Muscle layer of colon (tissue), 2 donors: ENCODE results near the gene CTDP1.

Experiments
- H3K27ac ChIP-seq: one replicate; pipeline ENCODE4 v1.7.0; 2013; ENCODE audit warnings: low read depth, mild to moderate bottlenecking, low read length, moderate library complexity
- H3K27me3 ChIP-seq, 2 donors: one replicate each; pipeline ENCODE4 v1.7.0; 2013; ENCODE audit warnings: low read length in 2 of 2, mild to moderate bottlenecking in 2 of 2; ENCODE audit not compliant: insufficient read depth in 2 of 2, control insufficient read depth in 1 of 2
- H3K36me3 ChIP-seq: one replicate; pipeline ENCODE4 v1.7.0; 2013; ENCODE audit warnings: mild to moderate bottlenecking, low read length; ENCODE audit not compliant: insufficient read depth
- H3K4me1 ChIP-seq: one replicate; pipeline ENCODE4 v1.7.0; 2013; ENCODE audit warnings: mild to moderate bottlenecking, low read length; ENCODE audit not compliant: insufficient read depth
- H3K4me3 ChIP-seq, 2 donors: one replicate each; pipeline ENCODE4 v1.7.0; 2013; ENCODE audit warnings: low read length in 2 of 2, low read depth in 1 of 2, mild to moderate bottlenecking in 1 of 2, moderate library complexity in 1 of 2
- H3K9ac ChIP-seq: one replicate; pipeline ENCODE4 v1.7.0; 2013; ENCODE audit warnings: low read length
- H3K9me3 ChIP-seq: one replicate; pipeline ENCODE4 v1.7.0; 2013; ENCODE audit warnings: mild to moderate bottlenecking, low read length
- donor health status: abdominal sarcoma.
- donor health status: Adenocarcinoma of cecum.

Gene CTDP1

GRCh38 chr18:79695269-79695668 is 15.7 kb downstream of the CTDP1 start:
- Histone ChIP-seq H3K9ac (no peak overlapping the region), H3K27ac (no peak overlapping the region), H3K27me3 (no peaks in the 10 kb centered on the region), H3K9me3 (no peaks in the 10 kb centered on the region), H3K4me1 (no peaks in the 10 kb centered on the region), H3K36me3 (peaks cover 38% of the 10 kb centered on the region), H3K4me3 (no peak overlapping the region)

- H3K4me1 ChIP-seq = no peaks in the 10 kb centered on the region
- no peaks in the 10 kb centered on the region for H3K27me3 ChIP-seq
- no peak overlapping the region for H3K9ac ChIP-seq
- no peak overlapping the region for H3K27ac ChIP-seq
- H3K4me3 ChIP-seq = no peak overlapping the region
- H3K36me3 ChIP-seq = peaks cover 42% of the 10 kb centered on the region
- H3K9me3 ChIP-seq = no peaks in the 10 kb centered on the region
These were observed 16.6 kb downstream of the CTDP1 start for GRCh38 chr18:79695856-79696850.

- H3K9ac ChIP-seq = no peak overlapping the region
- H3K27me3 ChIP-seq = no peaks in the 10 kb centered on the region
- H3K27ac ChIP-seq = no peak overlapping the region
- no peaks in the 10 kb centered on the region for H3K4me1 ChIP-seq
- no peak overlapping the region for H3K4me3 ChIP-seq
- no peaks in the 10 kb centered on the region for H3K9me3 ChIP-seq
- H3K36me3 ChIP-seq = peaks cover 42% of the 10 kb centered on the region
These were observed 17.6 kb downstream of the CTDP1 start for GRCh38 chr18:79697178-79697577.

- Histone ChIP-seq H3K9ac (no peak overlapping the region), H3K36me3 (peaks cover 42% of the 10 kb centered on the region), H3K4me3 (no peak overlapping the region), H3K9me3 (no peaks in the 10 kb centered on the region), H3K4me1 (no peaks in the 10 kb centered on the region), H3K27ac (no peak overlapping the region), H3K27me3 (no peaks in the 10 kb centered on the region)
These were observed 18.4 kb downstream of the CTDP1 start for GRCh38 chr18:79697976-79698375.

GRCh38 chr18:79698668-79699335 is 19.2 kb downstream of the CTDP1 start:
- H3K9ac ChIP-seq = no peak overlapping the region
- peaks cover 42% of the 10 kb centered on the region for H3K36me3 ChIP-seq

GRCh38 chr18:79699653-79700052 is 20.1 kb downstream of the CTDP1 start:
- Histone ChIP-seq H3K4me3 (no peak overlapping the region), H3K9ac (no peak overlapping the region), H3K27ac (no peak overlapping the region), H3K4me1 (no peaks in the 10 kb centered on the region), H3K36me3 (peaks cover 48% of the 10 kb centered on the region), H3K9me3 (no peaks in the 10 kb centered on the region), H3K27me3 (no peaks in the 10 kb centered on the region)

More at GRCh38 chr18:79698668-79699335, 19.2 kb downstream of the CTDP1 start:
- H3K4me3 ChIP-seq = no peak overlapping the region
- H3K4me1 ChIP-seq = no peaks in the 10 kb centered on the region
- H3K27me3 ChIP-seq = no peaks in the 10 kb centered on the region
- H3K27ac ChIP-seq = no peak overlapping the region
- no peaks in the 10 kb centered on the region for H3K9me3 ChIP-seq

- Histone ChIP-seq H3K36me3 (peaks cover 40% of the 10 kb centered on the region), H3K27me3 (no peaks in the 10 kb centered on the region), H3K27ac (no peak overlapping the region), H3K9ac (no peak overlapping the region), H3K4me3 (no peak overlapping the region), H3K9me3 (no peaks in the 10 kb centered on the region), H3K4me1 (no peaks in the 10 kb centered on the region)
These were observed 23.3 kb downstream of the CTDP1 start for GRCh38 chr18:79702906-79703305.

- Histone ChIP-seq H3K36me3 (peaks cover 30% of the 10 kb centered on the region), H3K9ac (no peak overlapping the region), H3K27me3 (no peaks in the 10 kb centered on the region), H3K9me3 (no peaks in the 10 kb centered on the region), H3K4me3 (no peak overlapping the region), H3K27ac (no peak overlapping the region), H3K4me1 (no peaks in the 10 kb centered on the region)
These were observed 25.0 kb downstream of the CTDP1 start for GRCh38 chr18:79704631-79705030.

- Histone ChIP-seq H3K36me3 (peaks cover 24% of the 10 kb centered on the region), H3K9me3 (no peaks in the 10 kb centered on the region), H3K27ac (no peak overlapping the region), H3K4me3 (no peak overlapping the region), H3K27me3 (no peaks in the 10 kb centered on the region), H3K9ac (no peak overlapping the region), H3K4me1 (no peaks in the 10 kb centered on the region)
These were observed 25.7 kb downstream of the CTDP1 start for GRCh38 chr18:79705272-79705671.

GRCh38 chr18:79706006-79706405 is 26.4 kb downstream of the CTDP1 start:
- peaks cover 20% of the 10 kb centered on the region for H3K36me3 ChIP-seq

GRCh38 chr18:79706658-79707057 is 27.1 kb downstream of the CTDP1 start:
- Histone ChIP-seq H3K9ac (no peak overlapping the region), H3K27ac (no peak overlapping the region), H3K36me3 (peaks cover 20% of the 10 kb centered on the region), H3K9me3 (no peaks in the 10 kb centered on the region), H3K27me3 (no peaks in the 10 kb centered on the region), H3K4me1 (no peaks in the 10 kb centered on the region), H3K4me3 (no peak overlapping the region)

More at GRCh38 chr18:79706006-79706405, 26.4 kb downstream of the CTDP1 start:
- H3K9ac ChIP-seq = no peak overlapping the region
- no peak overlapping the region for H3K4me3 ChIP-seq
- H3K9me3 ChIP-seq = no peaks in the 10 kb centered on the region
- H3K4me1 ChIP-seq = no peaks in the 10 kb centered on the region
- H3K27me3 ChIP-seq = no peaks in the 10 kb centered on the region
- no peak overlapping the region for H3K27ac ChIP-seq
